ENCODE results near the gene ENTR1. TPM values are rescaled to one million over a fixed set of nuclear protein-coding genes. Genes with fewer than 3 reads are reported as not detected.
"Not testable (repeated sequence)": the region's sequence is repeated elsewhere in the genome, so short reads cannot be mapped to it uniquely, and the experiment has no call there.

ENTR1 gene
- total and polyA plus RNA-seq, 2 of the 4 experiments (the other 2 are of a cell fraction): 14.5 to 37.3 TPM

DNA sequence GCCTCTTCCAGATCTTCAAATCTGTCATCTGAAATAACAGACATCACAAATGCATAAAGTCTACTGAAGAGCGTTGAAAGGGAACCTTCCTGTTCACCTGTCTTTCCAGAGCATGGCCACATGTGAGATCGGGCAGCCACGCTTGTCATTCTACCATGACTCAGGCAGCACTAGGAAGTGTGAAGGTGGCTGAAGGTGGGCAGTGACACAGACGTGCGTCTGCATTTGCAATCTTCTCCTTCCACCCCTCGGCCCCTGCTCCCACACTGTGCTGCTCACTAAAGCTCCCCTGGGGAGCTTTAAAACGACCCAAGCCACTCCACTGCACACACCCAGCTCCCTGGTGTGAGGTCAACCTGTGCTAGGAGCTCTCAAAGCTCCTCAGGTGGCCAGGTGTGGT is 2.5 kb downstream of the ENTR1 start (continued):
- TF ChIP-seq CHD1 (IDR thresholded peaks at IDR 0.05; ENCODE audit: low read depth, low read length): no peak
- TF ChIP-seq, protein P1, sequence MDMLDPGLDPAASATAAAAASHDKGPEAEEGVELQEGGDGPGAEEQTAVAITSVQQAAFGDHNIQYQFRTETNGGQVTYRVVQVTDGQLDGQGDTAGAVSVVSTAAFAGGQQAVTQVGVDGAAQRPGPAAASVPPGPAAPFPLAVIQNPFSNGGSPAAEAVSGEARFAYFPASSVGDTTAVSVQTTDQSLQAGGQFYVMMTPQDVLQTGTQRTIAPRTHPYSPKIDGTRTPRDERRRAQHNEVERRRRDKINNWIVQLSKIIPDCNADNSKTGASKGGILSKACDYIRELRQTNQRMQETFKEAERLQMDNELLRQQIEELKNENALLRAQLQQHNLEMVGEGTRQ (IDR thresholded peaks at IDR 0.05; ENCODE audit: low read depth, low read length): no peak
- no peak for TF ChIP-seq CEBPB (IDR thresholded peaks at IDR 0.05; ENCODE audit: low read depth, low read length)
- no peak for TF ChIP-seq RFX5 (IDR thresholded peaks at IDR 0.05; ENCODE audit: low read depth, low read length)
- no peak for TF ChIP-seq RCOR1 (IDR thresholded peaks at IDR 0.05; ENCODE audit: insufficient replicate concordance, low read length)

DNA sequence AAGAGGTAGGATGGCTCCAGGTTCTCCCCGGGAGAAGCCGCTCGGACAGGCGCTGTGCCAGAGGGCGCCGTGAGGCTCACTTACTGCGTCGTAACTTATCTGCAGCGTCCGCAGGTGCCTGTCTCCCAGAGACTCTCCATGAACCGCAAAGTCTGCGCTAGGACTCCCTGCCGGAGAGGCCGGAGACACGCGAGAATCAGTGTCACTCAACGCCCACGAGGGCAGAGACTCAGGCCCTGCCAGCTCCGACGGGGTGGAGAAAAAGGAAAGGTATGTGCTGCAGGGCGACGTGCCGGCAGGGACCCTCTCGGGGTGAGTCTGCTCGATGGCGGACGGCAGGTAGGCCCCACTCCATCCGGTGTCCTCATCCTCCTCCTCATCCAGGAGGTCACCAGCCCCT is 3.4 kb downstream of the ENTR1 start:
- H3K4me2 ChIP-seq (ENCODE audit: low read depth, low read length); H2AK9ac ChIP-seq (replicated peaks; ENCODE audit: low read depth, low read length, poor library complexity); H4K91ac ChIP-seq (ENCODE audit: insufficient read depth, low read depth, low read length); ATAC-seq (ENCODE audit: low read depth); H3K4me3 ChIP-seq (ENCODE audit: insufficient read depth, low read depth, low read length); intact Hi-C loops (cut with micrococcal nuclease); H3K27me3 ChIP-seq (ENCODE audit: control insufficient read depth, insufficient read depth, low read length); in situ Hi-C loops (cut with MboI; ENCODE audit: low sequenced_read_pairs); H3K23ac ChIP-seq (ENCODE audit: low read depth, low read length); H4K5ac ChIP-seq (ENCODE audit: low read depth, low read length); H2BK5ac ChIP-seq (ENCODE audit: low read depth, low read length, poor library complexity, severe bottlenecking); H2AK5ac ChIP-seq (ENCODE audit: low read depth, low read length); H3K9ac ChIP-seq (ENCODE audit: low read depth, low read length); H2BK120ac ChIP-seq (ENCODE audit: low read depth, low read length); H3K27ac ChIP-seq (ENCODE audit: insufficient read depth, low read length); H2AFZ ChIP-seq (replicated peaks; ENCODE audit: low read length, poor library complexity); H3K14ac ChIP-seq (replicated peaks; ENCODE audit: low read depth, low read length); H3K56ac ChIP-seq (ENCODE audit: extremely low read depth, insufficient read depth, low read length); H3K18ac ChIP-seq (ENCODE audit: low read depth, low read length); H4K8ac ChIP-seq (ENCODE audit: low read depth in 2 of 2, low read length in 2 of 2); dilution Hi-C loops (cut with HindIII; ENCODE audit: low sequenced_read_pairs, unreplicated experiment); POLR2A ChIA-PET (ENCODE audit: unreplicated experiment); DNase-seq; H3K9me3 ChIP-seq (ENCODE audit: control insufficient read depth, insufficient read depth, low read length); H3K4ac ChIP-seq (ENCODE audit: low read depth, low read length); H3K9me1 ChIP-seq (ENCODE audit: insufficient read depth, low read length); CTCF ChIA-PET; H2BK15ac ChIP-seq (ENCODE audit: low read depth, low read length); BruUV-seq (replicated peaks); H2BK20ac ChIP-seq (ENCODE audit: low read depth, low read length): not testable (repeated sequence)
- WGBS, 2 experiments (ENCODE audit: extremely low coverage in 2 of 2, insufficient read length in 1 of 2): 95% methylated on average over 15 of the region's 28 CpGs; no CpG with 5 or more reads in 1 of the 2 experiments
- peaks cover 12% of the 10 kb centered on the region for H3K4me1 ChIP-seq (ENCODE audit: control insufficient read depth, insufficient read depth, low read length)
- H3K36me3 ChIP-seq (ENCODE audit: control insufficient read depth, insufficient read depth, low read length): peaks cover 39% of the 10 kb centered on the region
- H3K79me1 ChIP-seq (ENCODE audit: low read depth in 1 of 2, low read length in 2 of 2): peaks cover 9 to 38% of the 10 kb centered on the region in 2 experiments
- peaks cover 21% of the 10 kb centered on the region for H4K20me1 ChIP-seq (ENCODE audit: insufficient read depth, low read length)

DNA sequence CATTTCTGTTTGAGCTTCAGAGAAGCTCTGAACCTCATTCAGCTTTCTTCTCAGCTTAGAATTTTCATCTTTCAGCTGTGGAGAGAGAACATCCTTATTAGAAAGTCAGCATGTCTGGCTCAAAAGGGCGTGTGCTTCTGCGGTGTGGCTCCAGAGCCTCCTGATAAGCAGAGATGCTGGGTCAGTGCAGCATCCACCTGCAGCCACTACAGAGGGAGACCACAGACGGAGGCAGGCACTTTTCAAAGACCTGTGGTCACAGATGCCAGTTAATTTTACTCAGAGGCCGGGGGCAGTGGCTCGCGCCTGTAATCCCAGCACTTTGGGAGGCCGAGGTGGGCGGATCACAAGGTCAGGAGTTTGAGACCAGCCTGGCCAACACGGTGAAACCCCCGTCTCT is 4.5 kb downstream of the ENTR1 start:
- H4K20me1 ChIP-seq (ENCODE audit: insufficient read depth, low read length); H2BK5ac ChIP-seq (ENCODE audit: low read depth, low read length, poor library complexity, severe bottlenecking); H2AK5ac ChIP-seq (ENCODE audit: low read depth, low read length); H2BK15ac ChIP-seq (ENCODE audit: low read depth, low read length); H3K27ac ChIP-seq (ENCODE audit: insufficient read depth, low read length); CTCF ChIA-PET; H3K4ac ChIP-seq (ENCODE audit: low read depth, low read length); H2AK9ac ChIP-seq (replicated peaks; ENCODE audit: low read depth, low read length, poor library complexity); H2BK20ac ChIP-seq (ENCODE audit: low read depth, low read length); H3K56ac ChIP-seq (ENCODE audit: extremely low read depth, insufficient read depth, low read length); H3K27me3 ChIP-seq (ENCODE audit: control insufficient read depth, insufficient read depth, low read length); dilution Hi-C loops (cut with HindIII; ENCODE audit: low sequenced_read_pairs, unreplicated experiment); ATAC-seq (ENCODE audit: low read depth); H2AFZ ChIP-seq (replicated peaks; ENCODE audit: low read length, poor library complexity); intact Hi-C loops (cut with micrococcal nuclease); POLR2A ChIA-PET (ENCODE audit: unreplicated experiment); DNase-seq; in situ Hi-C loops (cut with MboI; ENCODE audit: low sequenced_read_pairs); H4K91ac ChIP-seq (ENCODE audit: insufficient read depth, low read depth, low read length); H2BK120ac ChIP-seq (ENCODE audit: low read depth, low read length); H3K9me1 ChIP-seq (ENCODE audit: insufficient read depth, low read length); H3K23ac ChIP-seq (ENCODE audit: low read depth, low read length); H3K4me1 ChIP-seq (ENCODE audit: control insufficient read depth, insufficient read depth, low read length); H4K5ac ChIP-seq (ENCODE audit: low read depth, low read length); H3K18ac ChIP-seq (ENCODE audit: low read depth, low read length); H3K14ac ChIP-seq (replicated peaks; ENCODE audit: low read depth, low read length); H3K4me3 ChIP-seq (ENCODE audit: insufficient read depth, low read depth, low read length); H3K9ac ChIP-seq (ENCODE audit: low read depth, low read length); BruUV-seq (replicated peaks); H3K4me2 ChIP-seq (ENCODE audit: low read depth, low read length); H4K8ac ChIP-seq (ENCODE audit: low read depth in 2 of 2, low read length in 2 of 2); H3K9me3 ChIP-seq (ENCODE audit: control insufficient read depth, insufficient read depth, low read length): not testable (repeated sequence)
- peaks cover 40% of the 10 kb centered on the region for H3K36me3 ChIP-seq (ENCODE audit: control insufficient read depth, insufficient read depth, low read length)
- H3K79me1 ChIP-seq (ENCODE audit: low read depth in 1 of 2, low read length in 2 of 2): peaks cover 9 to 31% of the 10 kb centered on the region in 2 experiments
- 94% methylated on average over 2 of the region's 10 CpGs; no CpG with 5 or more reads in 1 of the 2 experiments for WGBS, 2 experiments (ENCODE audit: extremely low coverage in 2 of 2, insufficient read length in 1 of 2)

Data from IMR-90 (cell line).